22Rv1 (cell line): ENCODE results near the gene SPECC1L.

ENCODE experiments used
- ZFX ChIP-seq: fragments of 450-650 bp; IDR thresholded peaks from 2 replicates; pipeline ENCODE4 v1.6.1; 2017; ENCODE audit warnings: antibody characterized with exemption, borderline replicate concordance
- TF ChIP-seq, protein P1 (sequence below): fragments of 450-650 bp; IDR thresholded peaks from 2 replicates; pipeline ENCODE4 v1.5.1; 2017; ENCODE audit warnings: mild to moderate bottlenecking

DNA sequence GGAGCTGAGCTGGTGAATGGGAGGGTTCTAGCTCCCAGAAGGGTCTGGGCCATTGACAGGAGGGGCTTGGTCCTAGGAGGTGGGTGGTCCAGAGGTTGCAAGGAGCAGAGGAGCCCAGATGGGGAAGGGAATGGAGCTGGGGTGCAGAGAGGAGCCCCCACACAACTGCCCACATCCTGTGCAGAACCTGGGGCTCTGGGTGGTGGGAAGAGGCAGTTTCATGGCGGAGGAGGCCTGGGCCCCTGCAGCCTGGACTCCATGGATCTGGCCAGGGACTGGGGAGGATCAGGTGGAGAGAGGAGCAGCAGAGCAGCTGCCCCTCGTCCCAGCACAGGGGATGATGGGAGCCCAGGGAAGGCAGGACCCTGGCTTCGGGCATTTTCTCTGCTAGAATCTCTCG, 155.8 kb downstream of the SPECC1L start:
- TF ChIP-seq, protein P1, sequence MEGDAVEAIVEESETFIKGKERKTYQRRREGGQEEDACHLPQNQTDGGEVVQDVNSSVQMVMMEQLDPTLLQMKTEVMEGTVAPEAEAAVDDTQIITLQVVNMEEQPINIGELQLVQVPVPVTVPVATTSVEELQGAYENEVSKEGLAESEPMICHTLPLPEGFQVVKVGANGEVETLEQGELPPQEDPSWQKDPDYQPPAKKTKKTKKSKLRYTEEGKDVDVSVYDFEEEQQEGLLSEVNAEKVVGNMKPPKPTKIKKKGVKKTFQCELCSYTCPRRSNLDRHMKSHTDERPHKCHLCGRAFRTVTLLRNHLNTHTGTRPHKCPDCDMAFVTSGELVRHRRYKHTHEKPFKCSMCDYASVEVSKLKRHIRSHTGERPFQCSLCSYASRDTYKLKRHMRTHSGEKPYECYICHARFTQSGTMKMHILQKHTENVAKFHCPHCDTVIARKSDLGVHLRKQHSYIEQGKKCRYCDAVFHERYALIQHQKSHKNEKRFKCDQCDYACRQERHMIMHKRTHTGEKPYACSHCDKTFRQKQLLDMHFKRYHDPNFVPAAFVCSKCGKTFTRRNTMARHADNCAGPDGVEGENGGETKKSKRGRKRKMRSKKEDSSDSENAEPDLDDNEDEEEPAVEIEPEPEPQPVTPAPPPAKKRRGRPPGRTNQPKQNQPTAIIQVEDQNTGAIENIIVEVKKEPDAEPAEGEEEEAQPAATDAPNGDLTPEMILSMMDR: no peak
- TF ChIP-seq ZFX: no peak
